ENCODE measurements around the gene TAS2R1.
A peak's percentile ranks its signal among the peaks of the same experiment; 100 is the strongest.
"Not testable (repeated sequence)": the region's sequence is repeated elsewhere in the genome, so short reads cannot be mapped to it uniquely, and the experiment has no call there.

Gene TAS2R1

GRCh38 chr5:9615331-9615730 is 14.8 kb downstream of the TAS2R1 start:
- H3K4me2 ChIP-seq = no peak overlapping the region
- H3K9me3 ChIP-seq (replicated peaks in 1 of 11) = peaks cover 5 to 17% (median 10%) of the 10 kb centered on the region in 11 experiments; a peak in 11 of 22 replicates
- H3K4me1 ChIP-seq = peaks cover 0 to 8% (median 0%) of the 10 kb centered on the region in 10 experiments; a peak in 3 of 20 replicates
- H3K27ac ChIP-seq = no peak overlapping the region
- no peaks in the 10 kb centered on the region for H3K27me3 ChIP-seq
- no peak for TF ChIP-seq Cebpa-rat (IDR thresholded peaks at IDR 0.05)
- no peaks in the 10 kb centered on the region for H4K20me1 ChIP-seq
- no peaks in the 10 kb centered on the region for H3K36me3 ChIP-seq
- no peak overlapping the region for H3K4me3 ChIP-seq
- no peak overlapping the region for H3K9ac ChIP-seq

- H3K9me3 ChIP-seq (replicated peaks in 1 of 11) = peaks cover 5 to 17% (median 10%) of the 10 kb centered on the region in 11 experiments; a peak in 11 of 22 replicates
- no peak overlapping the region for H3K27ac ChIP-seq
- H3K4me3 ChIP-seq = no peak overlapping the region
- H3K27me3 ChIP-seq = no peaks in the 10 kb centered on the region
- peaks cover 0 to 8% (median 0%) of the 10 kb centered on the region in 10 experiments; a peak in 3 of 20 replicates for H3K4me1 ChIP-seq
- no peak overlapping the region for H3K9ac ChIP-seq
- no peak for TF ChIP-seq Cebpa-rat (IDR thresholded peaks at IDR 0.05)
- H3K4me2 ChIP-seq = no peak overlapping the region
- no peaks in the 10 kb centered on the region for H3K36me3 ChIP-seq
- no peaks in the 10 kb centered on the region for H4K20me1 ChIP-seq
These were observed 16.8 kb downstream of the TAS2R1 start for GRCh38 chr5:9613360-9613759.

- Histone ChIP-seq H3K4me2 (no peak overlapping the region), H3K4me1 (no peaks in the 10 kb centered on the region), H3K36me3 (no peaks in the 10 kb centered on the region), H3K27me3 (no peaks in the 10 kb centered on the region), H3K27ac (no peak overlapping the region), H3K9ac (no peak overlapping the region), H3K4me3 (no peak overlapping the region), H4K20me1 (no peaks in the 10 kb centered on the region), H3K9me3 (replicated peaks in 1 of 11) (peaks cover 5 to 17% (median 10%) of the 10 kb centered on the region in 11 experiments; a peak in 11 of 22 replicates)
- no peak for TF ChIP-seq Cebpa-rat (IDR thresholded peaks at IDR 0.05)
These were observed 19.2 kb downstream of the TAS2R1 start for GRCh38 chr5:9610969-9611368.

- Histone ChIP-seq H3K4me3 (no peak overlapping the region), H3K36me3 (no peaks in the 10 kb centered on the region), H3K9ac (no peak overlapping the region), H3K27me3 (no peaks in the 10 kb centered on the region), H3K27ac (no peak overlapping the region), H3K4me2 (no peak overlapping the region), H4K20me1 (no peaks in the 10 kb centered on the region), H3K4me1 (no peaks in the 10 kb centered on the region), H3K9me3 (replicated peaks in 1 of 11) (peaks cover 5 to 17% (median 10%) of the 10 kb centered on the region in 11 experiments; a peak in 11 of 22 replicates)
- no peak for TF ChIP-seq Cebpa-rat (IDR thresholded peaks at IDR 0.05)
These were observed 19.8 kb downstream of the TAS2R1 start for GRCh38 chr5:9610364-9610763.

- no peak for TF ChIP-seq Cebpa-rat (IDR thresholded peaks at IDR 0.05)
- Histone ChIP-seq H4K20me1 (no peaks in the 10 kb centered on the region), H3K27ac (no peak overlapping the region), H3K9me3 (replicated peaks in 1 of 11) (peaks cover 5 to 17% (median 10%) of the 10 kb centered on the region in 11 experiments; a peak in 11 of 22 replicates), H3K36me3 (no peaks in the 10 kb centered on the region), H3K27me3 (no peaks in the 10 kb centered on the region), H3K4me2 (no peak overlapping the region), H3K4me1 (peaks cover 0 to 6% (median 0%) of the 10 kb centered on the region in 10 experiments; a peak in 1 of 20 replicates), H3K4me3 (no peak overlapping the region), H3K9ac (no peak overlapping the region)
These were observed 22.1 kb downstream of the TAS2R1 start for GRCh38 chr5:9608093-9608492.

- no peak overlapping the region for H3K4me3 ChIP-seq
- no peaks in the 10 kb centered on the region for H3K27me3 ChIP-seq
- H3K9me3 ChIP-seq (replicated peaks in 1 of 11) = no peaks in the 10 kb centered on the region; a peak in 1 of 22 replicates
- H4K20me1 ChIP-seq = no peaks in the 10 kb centered on the region
- H3K27ac ChIP-seq = no peak overlapping the region
- peaks cover 0 to 6% (median 0%) of the 10 kb centered on the region in 10 experiments; a peak in 1 of 20 replicates for H3K4me1 ChIP-seq
- H3K9ac ChIP-seq = no peak overlapping the region
- TF ChIP-seq Cebpa-rat (IDR thresholded peaks at IDR 0.05) = no peak
- no peak overlapping the region; a peak in 1 of 22 replicates for H3K4me2 ChIP-seq
- no peaks in the 10 kb centered on the region for H3K36me3 ChIP-seq
These were observed 24.9 kb downstream of the TAS2R1 start for GRCh38 chr5:9605041-9605838.

GRCh38 chr5:9604416-9604815 is 25.7 kb downstream of the TAS2R1 start:
- no peaks in the 10 kb centered on the region for H4K20me1 ChIP-seq
- H3K27me3 ChIP-seq = no peaks in the 10 kb centered on the region
- no peak overlapping the region for H3K4me3 ChIP-seq
- no peak for TF ChIP-seq Cebpa-rat (IDR thresholded peaks at IDR 0.05)
- H3K4me2 ChIP-seq = peak overlapping the region in 2 of 11 experiments; percentile 20 to 22; a peak in 1 of 22 replicates
- no peak overlapping the region for H3K9ac ChIP-seq
- no peaks in the 10 kb centered on the region for H3K36me3 ChIP-seq
- H3K27ac ChIP-seq = no peak overlapping the region
- H3K9me3 ChIP-seq (replicated peaks in 1 of 11) = no peaks in the 10 kb centered on the region; a peak in 1 of 22 replicates
- peaks cover 0 to 6% (median 0%) of the 10 kb centered on the region in 10 experiments; a peak in 1 of 20 replicates for H3K4me1 ChIP-seq

GRCh38 chr5:9601055-9601739 is 29.0 kb downstream of the TAS2R1 start:
- no peak for TF ChIP-seq Cebpa-rat (IDR thresholded peaks at IDR 0.05)
- no peak overlapping the region for H3K4me3 ChIP-seq
- H3K9ac ChIP-seq = no peak overlapping the region
- H3K27me3 ChIP-seq = no peaks in the 10 kb centered on the region
- no peaks in the 10 kb centered on the region for H3K9me3 ChIP-seq (replicated peaks in 1 of 11)
- H4K20me1 ChIP-seq = no peaks in the 10 kb centered on the region
- H3K27ac ChIP-seq = no peak overlapping the region
- no peaks in the 10 kb centered on the region for H3K36me3 ChIP-seq
- H3K4me1 ChIP-seq = peaks cover 7 to 15% (median 7%) of the 10 kb centered on the region in 10 experiments; a peak in 16 of 20 replicates
- no peak overlapping the region for H3K4me2 ChIP-seq

GRCh38 chr5:9599391-9599790 is 30.8 kb downstream of the TAS2R1 start:
- H3K4me1 ChIP-seq = peaks cover 7 to 15% (median 9%) of the 10 kb centered on the region in 10 experiments; a peak in 16 of 20 replicates
- H3K9ac ChIP-seq = no peak overlapping the region
- no peak for TF ChIP-seq Cebpa-rat (IDR thresholded peaks at IDR 0.05)
- H3K27ac ChIP-seq = no peak overlapping the region
- no peaks in the 10 kb centered on the region for H3K27me3 ChIP-seq
- no peaks in the 10 kb centered on the region for H3K36me3 ChIP-seq
- no peak overlapping the region for H3K4me3 ChIP-seq
- no peak overlapping the region for H3K4me2 ChIP-seq
- H3K9me3 ChIP-seq (replicated peaks in 1 of 11) = no peaks in the 10 kb centered on the region
- no peaks in the 10 kb centered on the region for H4K20me1 ChIP-seq

GRCh38 chr5:9598329-9598728 is 31.8 kb downstream of the TAS2R1 start:
- not testable (repeated sequence) for H3K36me3 ChIP-seq; H3K27ac ChIP-seq; H3K4me2 ChIP-seq; H4K20me1 ChIP-seq; H3K9me3 ChIP-seq (replicated peaks in 1 of 11); H3K9ac ChIP-seq; H3K27me3 ChIP-seq; H3K4me3 ChIP-seq
- peaks cover 7 to 13% (median 9%) of the 10 kb centered on the region in 10 experiments; a peak in 16 of 20 replicates for H3K4me1 ChIP-seq

GRCh38 chr5:9597322-9597721 is 32.8 kb downstream of the TAS2R1 start:
- not testable (repeated sequence) for H3K9ac ChIP-seq; H3K27ac ChIP-seq; H4K20me1 ChIP-seq; H3K4me3 ChIP-seq; H3K9me3 ChIP-seq (replicated peaks in 1 of 11); H3K36me3 ChIP-seq; H3K27me3 ChIP-seq; H3K4me2 ChIP-seq
- peaks cover 7 to 13% (median 9%) of the 10 kb centered on the region in 10 experiments; a peak in 16 of 20 replicates for H3K4me1 ChIP-seq
